Transverse colon (tissue), 4 donors: ENCODE results near the gene ADAMTS6.

Experiments used
- POLR2A ChIP-seq: fragments of 450-650 bp; IDR thresholded peaks from one replicate; pipeline ENCODE4 v1.6.1; 2016; ENCODE audit warnings: antibody characterized with exemption, mild to moderate bottlenecking, moderate library complexity
- POLR2AphosphoS5 ChIP-seq, 3 donors: sonication (generic); formaldehyde crosslinking; IDR thresholded peaks; one replicate each; pipeline ENCODE4 v1.6.1; 2016; ENCODE audit warnings: antibody characterized with exemption in 3 of 3
- TF ChIP-seq, protein P1 (sequence below), 5 experiments: fragments of 200-600 bp in 3 of 5; fragments of 450-650 bp in 2 of 5; sonication (generic) in 3 of 5; IDR thresholded peaks; 1 replicate in 2 of 5; 2 replicates in 3 of 5; pipeline ENCODE4 v1.5.1; 2016 to 2017; ENCODE audit warnings: antibody characterized with exemption in 5 of 5, inconsistent platforms in 3 of 5, mild to moderate bottlenecking in 2 of 5, moderate library complexity in 1 of 5

DNA sequence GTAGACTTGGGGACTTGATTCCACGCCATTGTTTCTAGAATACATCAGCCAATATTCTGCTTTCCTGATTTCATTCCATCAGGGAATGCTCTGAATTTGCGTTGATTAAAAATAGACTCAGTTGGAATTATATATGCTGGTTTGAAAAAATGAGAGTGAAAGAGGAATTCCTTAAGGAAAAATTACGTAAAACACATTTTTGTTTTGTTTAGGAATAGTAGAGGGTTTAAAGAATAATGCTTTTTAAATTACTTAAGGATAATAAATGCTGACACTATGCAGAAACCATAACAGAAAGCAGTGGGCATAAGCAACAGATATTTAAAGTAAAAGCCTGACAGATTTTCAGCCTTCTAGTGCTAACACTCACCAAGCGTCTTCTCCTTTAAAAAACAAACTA lies 235.0 kb downstream of the ADAMTS6 start:
- TF ChIP-seq, protein P1, sequence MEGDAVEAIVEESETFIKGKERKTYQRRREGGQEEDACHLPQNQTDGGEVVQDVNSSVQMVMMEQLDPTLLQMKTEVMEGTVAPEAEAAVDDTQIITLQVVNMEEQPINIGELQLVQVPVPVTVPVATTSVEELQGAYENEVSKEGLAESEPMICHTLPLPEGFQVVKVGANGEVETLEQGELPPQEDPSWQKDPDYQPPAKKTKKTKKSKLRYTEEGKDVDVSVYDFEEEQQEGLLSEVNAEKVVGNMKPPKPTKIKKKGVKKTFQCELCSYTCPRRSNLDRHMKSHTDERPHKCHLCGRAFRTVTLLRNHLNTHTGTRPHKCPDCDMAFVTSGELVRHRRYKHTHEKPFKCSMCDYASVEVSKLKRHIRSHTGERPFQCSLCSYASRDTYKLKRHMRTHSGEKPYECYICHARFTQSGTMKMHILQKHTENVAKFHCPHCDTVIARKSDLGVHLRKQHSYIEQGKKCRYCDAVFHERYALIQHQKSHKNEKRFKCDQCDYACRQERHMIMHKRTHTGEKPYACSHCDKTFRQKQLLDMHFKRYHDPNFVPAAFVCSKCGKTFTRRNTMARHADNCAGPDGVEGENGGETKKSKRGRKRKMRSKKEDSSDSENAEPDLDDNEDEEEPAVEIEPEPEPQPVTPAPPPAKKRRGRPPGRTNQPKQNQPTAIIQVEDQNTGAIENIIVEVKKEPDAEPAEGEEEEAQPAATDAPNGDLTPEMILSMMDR (IDR thresholded peaks at IDR 0.05): no peak
- TF ChIP-seq POLR2A: no peak
- TF ChIP-seq POLR2AphosphoS5 (IDR thresholded peaks at IDR 0.05): no peak
